ENCODE data around the gene TP53AIP1.

Gene TP53AIP1

DNA sequence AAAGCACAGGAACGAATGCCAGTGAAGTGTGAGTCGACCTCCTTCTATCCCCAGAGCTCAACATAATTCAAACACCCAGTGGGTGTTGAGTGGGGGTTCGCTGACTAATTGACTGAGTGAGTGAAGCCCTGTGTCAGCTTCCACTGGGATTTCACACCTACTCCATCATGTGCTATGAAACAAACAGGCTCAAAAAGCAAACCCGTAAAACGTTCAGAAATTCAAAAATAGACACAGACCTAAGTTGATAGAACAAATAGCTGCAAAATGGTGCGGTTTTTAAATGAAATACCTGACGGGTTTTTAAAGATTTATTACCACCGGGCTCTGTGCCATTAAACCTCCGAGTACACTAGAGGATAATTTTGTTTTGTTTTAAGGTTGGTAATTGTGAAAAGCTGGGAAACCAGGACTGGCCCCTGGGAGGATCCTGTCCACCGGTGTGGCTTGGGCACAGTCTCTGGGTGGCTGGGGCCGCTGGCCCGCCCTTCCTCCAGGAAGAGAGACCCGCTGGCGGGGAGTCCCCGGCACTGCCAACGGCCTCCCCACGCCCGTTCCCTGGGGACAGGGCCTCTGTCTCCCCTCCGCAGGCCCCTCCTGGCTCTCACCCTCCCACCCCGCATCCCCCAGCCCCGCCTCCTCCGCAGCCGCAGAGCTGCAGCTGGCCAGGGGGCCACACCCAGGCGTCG is 37.9 kb downstream of the TP53AIP1 start:
- DNase-seq: peak; percentile 39

DNA sequence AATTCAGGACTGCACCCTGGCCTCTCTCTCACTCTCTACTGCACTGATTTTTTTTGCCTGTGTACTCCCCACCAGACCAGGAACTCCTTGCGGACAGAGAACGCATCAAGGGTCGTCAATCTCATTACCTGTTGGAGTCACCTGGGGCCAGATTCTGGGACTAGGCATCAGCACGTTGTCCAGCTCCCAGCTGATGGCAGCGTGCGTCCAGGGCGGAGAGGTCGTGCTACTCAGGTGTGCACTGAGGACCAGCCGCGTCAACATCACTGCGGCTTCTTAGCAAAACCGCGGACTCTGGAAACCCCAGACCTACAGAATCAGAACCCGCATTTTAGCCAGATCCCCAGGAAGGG is 38.4 kb downstream of the TP53AIP1 start:
- DNase-seq: no peak

- peak; percentile 32 for DNase-seq
Measured at GRCh38 chr11:128903248-128904061, 39.2 kb downstream of the TP53AIP1 start.

- DNase-seq: no peak
Measured at GRCh38 chr11:128902515-128903066, 40.1 kb downstream of the TP53AIP1 start.

- no peak for DNase-seq
Measured at GRCh38 chr11:128901653-128902514, 40.8 kb downstream of the TP53AIP1 start.

GRCh38 chr11:128900468-128900867 is 42.2 kb downstream of the TP53AIP1 start:
- DNase-seq: no peak

- DNase-seq: no peak
Measured at GRCh38 chr11:128898580-128899344, 43.9 kb downstream of the TP53AIP1 start.

DNA sequence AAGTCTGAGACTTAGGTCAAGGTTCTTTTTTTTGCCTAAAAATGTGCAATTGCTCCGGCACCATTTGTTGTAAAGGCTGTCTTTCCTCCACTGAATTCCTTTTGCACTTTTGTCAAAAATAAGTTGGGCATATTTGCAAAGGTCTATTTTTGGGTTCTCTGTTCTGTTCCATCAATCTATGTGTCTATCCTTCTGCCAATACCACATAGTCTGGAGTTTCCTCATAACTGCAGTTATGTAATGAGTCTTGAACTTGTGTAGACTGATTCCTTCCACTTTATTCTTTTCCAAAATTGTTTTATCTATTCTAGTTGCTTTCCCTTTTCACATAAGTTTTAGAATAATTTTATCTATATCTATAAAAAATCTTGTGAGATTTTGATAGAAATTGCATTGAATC is 44.8 kb downstream of the TP53AIP1 start:
- DNase-seq: no peak

DNA sequence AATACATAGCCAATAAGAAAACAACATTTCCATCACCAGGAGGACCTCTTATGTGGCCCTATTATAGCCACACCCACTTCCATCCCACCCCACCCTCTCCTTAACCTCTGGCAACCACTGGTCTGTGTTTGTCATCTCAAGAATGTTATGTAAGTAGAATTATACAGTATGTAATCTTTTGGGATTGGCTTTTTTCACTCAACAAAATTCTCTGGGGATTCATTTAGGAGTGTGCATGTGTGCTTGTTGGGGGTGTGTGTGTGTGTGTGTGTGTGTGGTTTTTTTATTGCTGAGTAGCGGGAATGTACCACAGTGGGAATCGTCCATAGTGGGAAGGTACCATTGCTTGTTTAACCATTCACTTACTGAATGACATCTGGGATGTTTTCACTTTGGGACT is 46.3 kb downstream of the TP53AIP1 start:
- peak; percentile 20 for DNase-seq

GRCh38 chr11:128895526-128895925 is 47.1 kb downstream of the TP53AIP1 start:
- no peak for DNase-seq

DNA sequence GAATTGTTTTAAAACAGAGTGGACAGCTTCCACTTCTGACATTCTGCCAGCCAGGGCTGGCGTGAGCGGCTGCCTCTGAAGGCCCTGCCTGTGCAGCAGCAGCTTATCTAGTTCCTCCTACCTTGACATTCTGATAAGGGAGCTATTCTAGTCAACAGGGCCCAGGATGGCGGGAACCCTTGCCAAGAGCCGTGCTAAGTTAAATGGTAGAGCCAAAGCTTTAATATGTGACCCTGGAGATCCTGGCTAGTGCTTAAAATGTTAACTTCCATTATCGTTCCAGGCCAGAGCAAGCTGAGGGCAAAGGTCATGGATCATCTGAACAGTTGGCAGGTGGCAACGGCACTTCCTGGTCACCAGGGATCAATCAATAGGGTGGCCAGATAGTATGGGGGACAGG is 48.0 kb downstream of the TP53AIP1 start:
- DNase-seq: peak; percentile 69

DNA sequence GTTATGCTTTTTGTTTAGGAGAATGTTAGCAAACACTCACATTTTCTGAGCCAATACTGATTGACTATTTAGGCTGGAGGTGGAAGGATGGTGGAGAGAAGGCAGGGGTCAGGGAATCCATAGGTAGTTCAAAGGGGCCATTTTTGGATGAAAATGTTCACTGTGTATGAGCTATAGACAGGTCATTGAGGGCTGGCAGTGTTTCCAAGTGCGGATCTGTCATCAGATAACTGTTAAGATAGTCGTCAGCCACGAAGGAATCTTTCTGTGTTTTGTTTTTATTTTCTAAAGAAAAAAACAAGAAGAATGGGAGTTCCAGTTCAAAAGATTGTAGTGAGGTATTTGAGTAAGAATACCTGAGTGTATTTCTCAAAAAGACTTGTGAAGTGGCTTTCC is 48.4 kb downstream of the TP53AIP1 start:
- DNase-seq: no peak

DNA sequence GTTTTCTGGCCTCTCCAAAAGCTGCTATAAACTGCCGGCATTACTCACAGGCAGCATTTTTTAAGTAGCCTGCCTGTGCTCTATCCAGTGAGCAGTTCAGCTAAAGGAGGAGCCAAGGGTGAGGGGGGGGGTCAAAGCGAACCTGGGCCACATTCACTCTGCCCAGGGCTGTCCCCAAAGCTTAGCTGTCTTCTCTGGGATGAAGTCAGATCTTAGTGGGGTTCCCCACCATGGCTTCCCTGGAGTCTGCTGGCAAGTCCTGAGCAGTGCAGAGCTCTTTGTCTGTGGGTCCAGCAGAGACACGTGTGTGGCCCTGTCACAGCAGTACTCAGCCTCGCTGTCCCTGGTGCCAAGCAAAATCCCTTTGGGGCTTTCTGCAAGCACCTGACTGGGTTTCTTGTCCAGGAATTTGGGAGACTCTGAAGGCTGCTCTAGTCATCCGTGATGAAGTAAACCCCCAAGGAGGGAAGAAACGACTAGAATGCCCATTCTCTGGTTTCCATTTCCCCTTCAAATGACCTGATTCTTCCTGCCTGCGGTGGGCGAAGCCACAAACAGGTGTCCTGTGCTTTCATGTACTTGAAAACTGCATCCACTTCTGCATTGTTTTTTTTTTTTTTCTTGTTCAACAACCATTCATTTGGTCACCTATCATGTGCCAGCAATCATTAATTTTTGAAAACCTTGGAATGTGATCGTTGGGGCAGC is 48.9 kb downstream of the TP53AIP1 start:
- DNase-seq: no peak

- no peak for DNase-seq
Measured at GRCh38 chr11:128892866-128893565, 49.7 kb downstream of the TP53AIP1 start.

DNA sequence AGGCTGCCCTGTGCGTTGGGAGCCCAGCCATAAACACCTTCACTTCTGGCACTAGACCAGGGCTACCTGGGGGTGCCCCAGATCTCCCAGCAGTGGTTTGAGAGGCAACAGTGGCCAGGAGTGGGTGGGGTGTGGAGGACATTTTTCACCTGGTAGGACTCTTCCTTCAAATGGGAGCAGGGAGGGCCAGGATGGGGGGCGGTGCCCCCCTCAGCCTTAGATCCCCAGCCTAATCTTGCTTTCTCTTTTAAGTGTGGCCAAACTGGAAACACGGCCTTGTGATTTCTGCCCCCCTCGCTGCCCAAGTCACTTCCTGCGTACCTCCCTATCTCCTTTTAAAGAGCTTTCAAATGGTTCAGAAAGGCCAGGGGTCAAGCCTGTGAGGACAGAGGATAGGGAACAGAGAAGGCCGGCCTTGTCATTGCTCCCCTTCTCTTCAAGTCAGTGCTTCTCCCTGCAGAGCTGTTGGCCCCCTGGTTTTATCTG is 50.7 kb downstream of the TP53AIP1 start:
- DNase-seq: no peak

DNA sequence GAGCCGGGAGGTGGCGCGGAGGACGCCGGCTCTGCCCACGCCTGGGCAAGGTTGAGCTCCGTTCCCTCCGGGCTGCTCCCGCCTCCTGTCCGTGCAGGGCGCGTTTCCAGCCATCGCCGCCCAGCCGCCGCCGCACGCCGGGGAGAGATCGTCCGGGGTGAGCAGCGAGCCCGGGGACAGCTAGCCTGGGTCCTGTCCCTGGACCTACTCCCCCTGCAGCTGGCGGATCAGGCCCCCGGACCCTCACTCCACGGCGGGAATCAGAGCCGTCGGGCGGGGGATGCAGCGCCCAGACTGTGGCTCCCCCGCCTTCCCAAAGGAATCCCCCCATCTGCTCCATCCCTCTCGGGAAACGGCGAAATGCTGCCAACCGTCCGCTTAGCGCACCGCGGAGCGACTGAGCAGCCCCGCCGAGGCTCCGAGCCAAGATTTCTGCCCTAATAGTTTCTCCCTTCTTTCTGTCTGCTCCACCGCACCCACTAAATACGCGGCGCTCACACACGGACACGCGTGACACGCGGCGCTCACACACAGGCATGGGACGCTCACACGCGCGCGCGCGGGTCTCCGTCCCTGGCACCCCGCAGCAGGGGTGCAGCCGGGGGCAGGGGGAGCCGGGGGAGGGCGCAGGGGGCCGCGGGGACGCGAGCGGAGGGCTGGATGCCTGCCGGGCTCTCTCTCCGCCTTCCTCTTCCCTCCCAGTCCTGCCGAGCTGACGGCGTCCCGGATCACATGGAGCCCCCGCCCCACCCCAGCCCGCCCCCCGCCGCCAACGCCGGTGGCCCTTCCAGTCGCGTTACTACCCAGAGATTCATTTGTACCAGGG is 51.9 kb downstream of the TP53AIP1 start, which contains the start of gene KCNJ5:
TSS of gene KCNJ5 (plus strand) at position 814 of the 826 bp plus-strand sequence. CDS start 19,918 bp downstream, outside the sequence.
- DNase-seq: peak; percentile 31

GRCh38 chr11:128890216-128890542 is 52.5 kb downstream of the TP53AIP1 start:
- DNase-seq: no peak

GRCh38 chr11:128889657-128890213 is 52.9 kb downstream of the TP53AIP1 start:
- DNase-seq: no peak
